ENCODE results near the gene SPECC1L.

The SPECC1L gene

DNA sequence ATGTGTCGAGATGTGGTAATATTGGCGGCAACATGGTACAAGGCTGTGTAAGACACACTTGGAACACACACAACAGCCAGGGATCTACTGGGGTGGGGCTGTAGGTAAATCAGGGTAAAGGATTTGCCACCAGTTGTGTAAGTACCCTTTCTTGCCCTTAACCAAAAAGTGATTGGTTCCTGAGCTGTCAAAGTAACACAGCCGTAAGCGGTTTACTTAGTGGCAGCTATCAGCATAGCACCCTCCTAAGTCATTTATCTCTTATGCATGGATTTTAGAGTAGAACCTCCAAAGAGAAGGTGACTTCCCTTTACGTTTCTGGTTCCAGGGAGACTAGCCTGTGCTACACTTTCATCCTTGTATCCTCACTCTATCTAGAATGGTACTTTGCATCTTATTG, 57.2 kb downstream of the SPECC1L start:
- no peak for TF ChIP-seq TAF1 (IDR thresholded peaks at IDR 0.05; ENCODE audit: low read depth)
- TF ChIP-seq CREB1 (IDR thresholded peaks at IDR 0.05; ENCODE audit: low read depth) = no peak
- no peak for TF ChIP-seq ZBTB7A (IDR thresholded peaks at IDR 0.05; ENCODE audit: low read depth)
- no peak for TF ChIP-seq TEAD4 (IDR thresholded peaks at IDR 0.05)
- no peak for TF ChIP-seq EGR1 (IDR thresholded peaks at IDR 0.05)
- TF ChIP-seq EP300 (IDR thresholded peaks at IDR 0.05; ENCODE audit: borderline replicate concordance) = no peak
- TF ChIP-seq YY1 (IDR thresholded peaks at IDR 0.05; ENCODE audit: low read depth) = no peak
- no peak for TF ChIP-seq NFIC (IDR thresholded peaks at IDR 0.05)
- TF ChIP-seq, protein P1, sequence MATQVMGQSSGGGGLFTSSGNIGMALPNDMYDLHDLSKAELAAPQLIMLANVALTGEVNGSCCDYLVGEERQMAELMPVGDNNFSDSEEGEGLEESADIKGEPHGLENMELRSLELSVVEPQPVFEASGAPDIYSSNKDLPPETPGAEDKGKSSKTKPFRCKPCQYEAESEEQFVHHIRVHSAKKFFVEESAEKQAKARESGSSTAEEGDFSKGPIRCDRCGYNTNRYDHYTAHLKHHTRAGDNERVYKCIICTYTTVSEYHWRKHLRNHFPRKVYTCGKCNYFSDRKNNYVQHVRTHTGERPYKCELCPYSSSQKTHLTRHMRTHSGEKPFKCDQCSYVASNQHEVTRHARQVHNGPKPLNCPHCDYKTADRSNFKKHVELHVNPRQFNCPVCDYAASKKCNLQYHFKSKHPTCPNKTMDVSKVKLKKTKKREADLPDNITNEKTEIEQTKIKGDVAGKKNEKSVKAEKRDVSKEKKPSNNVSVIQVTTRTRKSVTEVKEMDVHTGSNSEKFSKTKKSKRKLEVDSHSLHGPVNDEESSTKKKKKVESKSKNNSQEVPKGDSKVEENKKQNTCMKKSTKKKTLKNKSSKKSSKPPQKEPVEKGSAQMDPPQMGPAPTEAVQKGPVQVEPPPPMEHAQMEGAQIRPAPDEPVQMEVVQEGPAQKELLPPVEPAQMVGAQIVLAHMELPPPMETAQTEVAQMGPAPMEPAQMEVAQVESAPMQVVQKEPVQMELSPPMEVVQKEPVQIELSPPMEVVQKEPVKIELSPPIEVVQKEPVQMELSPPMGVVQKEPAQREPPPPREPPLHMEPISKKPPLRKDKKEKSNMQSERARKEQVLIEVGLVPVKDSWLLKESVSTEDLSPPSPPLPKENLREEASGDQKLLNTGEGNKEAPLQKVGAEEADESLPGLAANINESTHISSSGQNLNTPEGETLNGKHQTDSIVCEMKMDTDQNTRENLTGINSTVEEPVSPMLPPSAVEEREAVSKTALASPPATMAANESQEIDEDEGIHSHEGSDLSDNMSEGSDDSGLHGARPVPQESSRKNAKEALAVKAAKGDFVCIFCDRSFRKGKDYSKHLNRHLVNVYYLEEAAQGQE (IDR thresholded peaks at IDR 0.05; ENCODE audit: low read depth) = no peak
- TF ChIP-seq TCF12 (IDR thresholded peaks at IDR 0.05; ENCODE audit: low read depth) = no peak
- TF ChIP-seq CEBPB (IDR thresholded peaks at IDR 0.05) = no peak
- TF ChIP-seq, protein P2, sequence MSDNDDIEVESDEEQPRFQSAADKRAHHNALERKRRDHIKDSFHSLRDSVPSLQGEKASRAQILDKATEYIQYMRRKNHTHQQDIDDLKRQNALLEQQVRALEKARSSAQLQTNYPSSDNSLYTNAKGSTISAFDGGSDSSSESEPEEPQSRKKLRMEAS (IDR thresholded peaks at IDR 0.05) = no peak
- no peak for TF ChIP-seq RAD21 (IDR thresholded peaks at IDR 0.05; ENCODE audit: low read depth)

DNA sequence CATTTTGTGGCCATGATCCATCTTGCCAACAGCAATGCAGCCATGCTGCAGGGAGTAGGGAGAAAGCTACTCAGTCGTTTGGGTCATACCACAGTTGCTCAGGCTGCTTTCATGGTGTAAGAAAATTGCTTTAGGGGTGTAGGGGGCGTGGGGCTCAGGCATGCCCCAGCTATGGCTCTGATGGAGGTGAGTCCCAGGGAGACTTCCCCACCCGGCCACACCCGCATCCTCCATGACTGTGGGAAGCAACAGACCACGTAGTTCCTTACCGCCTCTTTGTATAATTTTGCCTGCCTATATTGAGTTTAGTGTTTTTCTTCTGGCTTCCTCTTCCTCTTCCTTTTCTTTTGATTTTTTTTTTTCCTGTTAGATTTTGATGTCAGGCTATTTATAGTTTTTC, 58.8 kb downstream of the SPECC1L start:
- TF ChIP-seq RAD21 (IDR thresholded peaks at IDR 0.05; ENCODE audit: low read depth) = no peak
- TF ChIP-seq FOXM1 (IDR thresholded peaks at IDR 0.05; ENCODE audit: borderline replicate concordance, low read depth) = no peak
- TF ChIP-seq TAF1 (IDR thresholded peaks at IDR 0.05; ENCODE audit: low read depth) = no peak
- TF ChIP-seq, protein P2 (IDR thresholded peaks at IDR 0.05) = no peak
- no peak for TF ChIP-seq EP300 (IDR thresholded peaks at IDR 0.05; ENCODE audit: borderline replicate concordance)
- TF ChIP-seq, protein P1 (IDR thresholded peaks at IDR 0.05; ENCODE audit: low read depth) = no peak
- no peak for TF ChIP-seq CEBPB (IDR thresholded peaks at IDR 0.05)
- no peak for TF ChIP-seq NFIC (IDR thresholded peaks at IDR 0.05)
- TF ChIP-seq, protein P3, sequence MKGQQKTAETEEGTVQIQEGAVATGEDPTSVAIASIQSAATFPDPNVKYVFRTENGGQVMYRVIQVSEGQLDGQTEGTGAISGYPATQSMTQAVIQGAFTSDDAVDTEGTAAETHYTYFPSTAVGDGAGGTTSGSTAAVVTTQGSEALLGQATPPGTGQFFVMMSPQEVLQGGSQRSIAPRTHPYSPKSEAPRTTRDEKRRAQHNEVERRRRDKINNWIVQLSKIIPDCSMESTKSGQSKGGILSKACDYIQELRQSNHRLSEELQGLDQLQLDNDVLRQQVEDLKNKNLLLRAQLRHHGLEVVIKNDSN (IDR thresholded peaks at IDR 0.05) = no peak

DNA sequence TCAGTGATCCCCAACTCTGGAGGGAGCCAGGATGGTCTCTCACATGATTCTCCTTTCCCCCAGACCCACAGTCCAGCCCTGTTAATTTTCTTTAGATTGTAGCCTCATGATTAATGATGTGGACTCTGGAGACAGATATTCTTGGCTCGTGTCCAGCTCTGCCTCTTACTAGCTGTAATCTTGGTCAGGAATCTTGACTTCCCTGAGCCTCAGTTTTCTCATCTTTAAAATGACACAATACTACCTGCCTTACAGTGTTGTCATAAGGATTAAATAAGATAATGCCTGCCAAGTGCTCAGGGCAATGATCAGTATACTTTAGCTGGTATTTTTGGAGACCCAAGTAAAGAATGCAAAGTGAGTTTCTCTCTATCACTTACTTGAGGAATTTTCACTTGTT, 60.0 kb downstream of the SPECC1L start:
- TF ChIP-seq, protein P2 (IDR thresholded peaks at IDR 0.05) = no peak
- TF ChIP-seq ZBTB7A (IDR thresholded peaks at IDR 0.05; ENCODE audit: low read depth) (no peak), TCF12 (IDR thresholded peaks at IDR 0.05; ENCODE audit: low read depth) (no peak), YY1 (IDR thresholded peaks at IDR 0.05; ENCODE audit: low read depth) (no peak), CEBPB (IDR thresholded peaks at IDR 0.05) (no peak), NFIC (IDR thresholded peaks at IDR 0.05) (no peak), CREB1 (IDR thresholded peaks at IDR 0.05; ENCODE audit: low read depth) (no peak), TAF1 (IDR thresholded peaks at IDR 0.05; ENCODE audit: low read depth) (no peak), TEAD4 (IDR thresholded peaks at IDR 0.05) (no peak), FOXM1 (IDR thresholded peaks at IDR 0.05; ENCODE audit: borderline replicate concordance, low read depth) (no peak), RAD21 (IDR thresholded peaks at IDR 0.05; ENCODE audit: low read depth) (no peak), EGR1 (IDR thresholded peaks at IDR 0.05) (no peak), EP300 (IDR thresholded peaks at IDR 0.05; ENCODE audit: borderline replicate concordance) (no peak)
- TF ChIP-seq, protein P3 (IDR thresholded peaks at IDR 0.05) = no peak
- TF ChIP-seq, protein P1 (IDR thresholded peaks at IDR 0.05; ENCODE audit: low read depth) = no peak
